Measurements from ENCODE around the gene HNRNPAB. TPM values are rescaled to one million over a fixed set of nuclear protein-coding genes. Genes with fewer than 3 reads are reported as not detected.

HNRNPAB gene
- total and polyA plus RNA-seq, 9 of the 15 experiments (the other 6 are each of a cell fraction or from before 2014, with no cell fraction given) = 34.6 to 425 (median 236) TPM

GRCh38 chr5:178248750-178249149 lies 44.4 kb downstream of the HNRNPAB start:
- no peak overlapping the region; a peak in 1 of 4 replicates for H3K9ac ChIP-seq (ENCODE audit: insufficient read depth in 1 of 2, low read depth in 2 of 2, low read length in 2 of 2)
- H3K79me2 ChIP-seq (ENCODE audit: control insufficient read depth, insufficient read depth, low read length) = no peaks in the 10 kb centered on the region
- no peaks in the 10 kb centered on the region for H4K20me1 ChIP-seq (replicated peaks; ENCODE audit: control insufficient read depth, insufficient read depth, low read length)
- 10% methylated on average over 17 of the region's 18 CpGs for WGBS (ENCODE audit: insufficient coverage, low coverage, missing lambda C conversion rate)
- H3K4me2 ChIP-seq (ENCODE audit: insufficient read depth, low read length) = no peak overlapping the region
- ChIA-PET CTCF (ENCODE audit: low intra/inter-chr PET ratio) (no interaction called here), POLR2A (interaction anchor here (2.3 kb wide), 1 partner anchor 35 kb away, joined by 9 read pairs; no protein-coding TSS in a partner anchor)
- H3K27ac ChIP-seq (ENCODE audit: extremely low read depth, low read depth, low read length) = no peak overlapping the region
- peaks cover 14 to 48% of the 10 kb centered on the region in 2 experiments; a peak in 3 of 5 replicates for H3K27me3 ChIP-seq (ENCODE audit: control insufficient read depth in 2 of 2, insufficient read depth in 2 of 2, low read length in 2 of 2)
- no peak for TF ChIP-seq SP1 (CRISPR knock-in tag; IDR thresholded peaks at IDR 0.05)
- in situ Hi-C loops (cut with MboI) = no loop called here
- BruUV-seq (replicated peaks) = no TSS peak
- no peaks in the 10 kb centered on the region for H3K9me3 ChIP-seq (replicated peaks; ENCODE audit: control insufficient read depth, insufficient read depth, low read depth, low read length)
- ATAC-seq = no peak
- H3K36me3 ChIP-seq (ENCODE audit: control insufficient read depth, insufficient read depth, low read length) = no peaks in the 10 kb centered on the region
- intact Hi-C loops (cut with micrococcal nuclease) = no loop called here
- no peak for FAIRE-seq
- H2AFZ ChIP-seq (ENCODE audit: low read depth, low read length) = no peak overlapping the region
- no peak for DNase-seq (ENCODE audit: extremely low read depth in 1 of 4, low spot score in 3 of 4)
- no peak overlapping the region for H3K4me3 ChIP-seq
- H3K4me1 ChIP-seq (replicated peaks in 1 of 2; ENCODE audit: control insufficient read depth in 2 of 2, insufficient read depth in 2 of 2, low read length in 2 of 2) = peaks cover 0 to 9% of the 10 kb centered on the region in 2 experiments; a peak in 2 of 5 replicates
- H3K9me1 ChIP-seq (ENCODE audit: control insufficient read depth, insufficient read depth, low read length) = no peaks in the 10 kb centered on the region

- ChIA-PET CTCF (ENCODE audit: low intra/inter-chr PET ratio) (no interaction called here), POLR2A (interaction anchor here (2.3 kb wide), 1 partner anchor 36 kb away, joined by 9 read pairs; no protein-coding TSS in a partner anchor)
- H3K79me2 ChIP-seq (ENCODE audit: control insufficient read depth, insufficient read depth, low read length) = no peaks in the 10 kb centered on the region
- ATAC-seq (no peak), FAIRE-seq (no peak), DNase-seq (ENCODE audit: extremely low read depth in 1 of 4, low spot score in 3 of 4) (no peak)
- peaks cover 0 to 9% of the 10 kb centered on the region in 2 experiments; a peak in 2 of 5 replicates for H3K4me1 ChIP-seq (replicated peaks in 1 of 2; ENCODE audit: control insufficient read depth in 2 of 2, insufficient read depth in 2 of 2, low read length in 2 of 2)
- H2AFZ ChIP-seq (ENCODE audit: low read depth, low read length) = no peak overlapping the region
- no peak overlapping the region for H3K4me2 ChIP-seq (ENCODE audit: insufficient read depth, low read length)
- no peak overlapping the region for H3K9ac ChIP-seq (ENCODE audit: insufficient read depth in 1 of 2, low read depth in 2 of 2, low read length in 2 of 2)
- no peaks in the 10 kb centered on the region for H3K9me1 ChIP-seq (ENCODE audit: control insufficient read depth, insufficient read depth, low read length)
- no peaks in the 10 kb centered on the region for H3K36me3 ChIP-seq (ENCODE audit: control insufficient read depth, insufficient read depth, low read length)
- in situ Hi-C loops (cut with MboI) = no loop called here
- intact Hi-C loops (cut with micrococcal nuclease) = no loop called here
- no peaks in the 10 kb centered on the region for H3K9me3 ChIP-seq (replicated peaks; ENCODE audit: control insufficient read depth, insufficient read depth, low read depth, low read length)
- 4% methylated on average over 11 of the region's 13 CpGs for WGBS (ENCODE audit: insufficient coverage, low coverage, missing lambda C conversion rate)
- H4K20me1 ChIP-seq (replicated peaks; ENCODE audit: control insufficient read depth, insufficient read depth, low read length) = no peaks in the 10 kb centered on the region
- BruUV-seq (replicated peaks) = no TSS peak
- no peak overlapping the region for H3K4me3 ChIP-seq
- H3K27ac ChIP-seq (ENCODE audit: extremely low read depth, low read depth, low read length) = no peak overlapping the region
- H3K27me3 ChIP-seq (ENCODE audit: control insufficient read depth in 2 of 2, insufficient read depth in 2 of 2, low read length in 2 of 2) = peaks cover 14 to 53% of the 10 kb centered on the region in 2 experiments; a peak in 3 of 5 replicates
- TF ChIP-seq RHOXF2B (CRISPR knock-in tag; conservative IDR thresholded peaks at IDR 0.05) = no peak
- no peak for TF ChIP-seq RBM22 (IDR thresholded peaks at IDR 0.05; ENCODE audit: low read depth, low read length, poor library complexity, severe bottlenecking)
- TF ChIP-seq ESRRA (IDR thresholded peaks at IDR 0.05; ENCODE audit: borderline replicate concordance, low read depth) = no peak
- TF ChIP-seq ZNF174 (CRISPR knock-in tag; IDR thresholded peaks at IDR 0.05) = no peak
- TF ChIP-seq, protein P1, sequence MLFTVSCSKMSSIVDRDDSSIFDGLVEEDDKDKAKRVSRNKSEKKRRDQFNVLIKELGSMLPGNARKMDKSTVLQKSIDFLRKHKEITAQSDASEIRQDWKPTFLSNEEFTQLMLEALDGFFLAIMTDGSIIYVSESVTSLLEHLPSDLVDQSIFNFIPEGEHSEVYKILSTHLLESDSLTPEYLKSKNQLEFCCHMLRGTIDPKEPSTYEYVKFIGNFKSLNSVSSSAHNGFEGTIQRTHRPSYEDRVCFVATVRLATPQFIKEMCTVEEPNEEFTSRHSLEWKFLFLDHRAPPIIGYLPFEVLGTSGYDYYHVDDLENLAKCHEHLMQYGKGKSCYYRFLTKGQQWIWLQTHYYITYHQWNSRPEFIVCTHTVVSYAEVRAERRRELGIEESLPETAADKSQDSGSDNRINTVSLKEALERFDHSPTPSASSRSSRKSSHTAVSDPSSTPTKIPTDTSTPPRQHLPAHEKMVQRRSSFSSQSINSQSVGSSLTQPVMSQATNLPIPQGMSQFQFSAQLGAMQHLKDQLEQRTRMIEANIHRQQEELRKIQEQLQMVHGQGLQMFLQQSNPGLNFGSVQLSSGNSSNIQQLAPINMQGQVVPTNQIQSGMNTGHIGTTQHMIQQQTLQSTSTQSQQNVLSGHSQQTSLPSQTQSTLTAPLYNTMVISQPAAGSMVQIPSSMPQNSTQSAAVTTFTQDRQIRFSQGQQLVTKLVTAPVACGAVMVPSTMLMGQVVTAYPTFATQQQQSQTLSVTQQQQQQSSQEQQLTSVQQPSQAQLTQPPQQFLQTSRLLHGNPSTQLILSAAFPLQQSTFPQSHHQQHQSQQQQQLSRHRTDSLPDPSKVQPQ (CRISPR knock-in tag; IDR thresholded peaks at IDR 0.05; ENCODE audit: borderline replicate concordance) = no peak
- no peak for TF ChIP-seq KAT8 (IDR thresholded peaks at IDR 0.05; ENCODE audit: low read depth)
- no peak for TF ChIP-seq HDGF (IDR thresholded peaks at IDR 0.05)
- TF ChIP-seq JUNB (CRISPR knock-in tag; conservative IDR thresholded peaks at IDR 0.05) = no peak
- no peak for TF ChIP-seq DMBX1 (CRISPR knock-in tag; IDR thresholded peaks at IDR 0.05; ENCODE audit: borderline replicate concordance)
- TF ChIP-seq ATF6 (CRISPR knock-in tag; IDR thresholded peaks at IDR 0.05) = no peak
These were observed 45.1 kb downstream of the HNRNPAB start for GRCh38 chr5:178249191-178249989.

Data from K562 (cell line).